IMR-90 (cell line): ENCODE measurements around the gene NOXA1. TPM values are rescaled to one million over a fixed set of nuclear protein-coding genes. Genes with fewer than 3 reads are reported as not detected.

Experiments used
- ATAC-seq: fragments of 200-7000 bp; cut with Tn5 transposase; 2 replicates; pipeline ENCODE4 v1.9.1; 2020; ENCODE audit warnings: low read depth, mild to moderate bottlenecking, moderate library complexity
- BruUV-seq: library from RNA; stranded (reverse); fragments of 400-500 nt; replicated peaks from 2 replicates; lab custom pipeline; 2021; lab: Mats Ljungman, UMichigan
- CTCF ChIA-PET: fragments of 300-600 bp; formaldehyde crosslinking; extraction: SDS; loops from one replicate; lab custom pipeline; 2021; ENCODE audit warnings: antibody characterized with exemption; lab: Yijun Ruan, JAX
- POLR2A ChIA-PET: fragments of 300-600 bp; sonication (Branson Sonifier 250); formaldehyde crosslinking; loops from one replicate; lab custom pipeline; 2022; ENCODE audit warnings: antibody characterized with exemption; ENCODE audit not compliant: unreplicated experiment; lab: Charles Lee
- DNase-seq: peaks from one replicate; pipeline ENCODE4 v3.0.0; 2013
- H2AFZ ChIP-seq: replicated peaks from 2 replicates; pipeline ENCODE3; 2013; ENCODE audit warnings: low read length, mild to moderate bottlenecking; ENCODE audit not compliant: poor library complexity
- H2AK5ac ChIP-seq: 2 replicates; pipeline ENCODE4 v1.6.1; 2013; ENCODE audit warnings: low read depth, low read length, inconsistent platforms
- H2AK9ac ChIP-seq: replicated peaks from 2 replicates; pipeline ENCODE3; 2013; ENCODE audit warnings: mild to moderate bottlenecking, low read depth, low read length, moderate library complexity; ENCODE audit not compliant: poor library complexity
- H2BK120ac ChIP-seq: 2 replicates; pipeline ENCODE4 v1.6.1; 2013; ENCODE audit warnings: low read depth, low read length, inconsistent platforms
- H2BK15ac ChIP-seq: 3 replicates; pipeline ENCODE4 v1.6.1; 2013; ENCODE audit warnings: low read depth, low read length, inconsistent platforms
- H2BK20ac ChIP-seq: 2 replicates; pipeline ENCODE4 v1.6.1; 2013; ENCODE audit warnings: low read depth, mild to moderate bottlenecking, inconsistent platforms, low read length, moderate library complexity
- H2BK5ac ChIP-seq: 2 replicates; pipeline ENCODE4 v1.6.1; 2013; ENCODE audit warnings: mild to moderate bottlenecking, low read depth, low read length, inconsistent platforms; ENCODE audit not compliant: poor library complexity, severe bottlenecking
- H3K14ac ChIP-seq: replicated peaks from 2 replicates; pipeline ENCODE4 v1.6.1; 2013; ENCODE audit warnings: low read depth, low read length, inconsistent platforms
- H3K18ac ChIP-seq: 2 replicates; pipeline ENCODE4 v1.6.1; 2013; ENCODE audit warnings: low read depth, low read length, control low read depth
- H3K23ac ChIP-seq: 2 replicates; pipeline ENCODE4 v1.6.1; 2013; ENCODE audit warnings: low read depth, low read length, inconsistent platforms
- H3K27ac ChIP-seq: 2 replicates; pipeline ENCODE4 v1.5.1; 2013; ENCODE audit warnings: mild to moderate bottlenecking, control low read depth, low read length; ENCODE audit not compliant: insufficient read depth
- H3K27me3 ChIP-seq: 2 replicates; pipeline ENCODE4 v1.6.1; 2013; ENCODE audit warnings: low read length; ENCODE audit not compliant: control insufficient read depth, insufficient read depth
- H3K36me3 ChIP-seq: 2 replicates; pipeline ENCODE4 v1.6.1; 2013; ENCODE audit warnings: low read length, mixed read lengths; ENCODE audit not compliant: control insufficient read depth, insufficient read depth
- H3K4ac ChIP-seq: 2 replicates; pipeline ENCODE4 v1.6.1; 2013; ENCODE audit warnings: low read depth, low read length, inconsistent platforms
- H3K4me1 ChIP-seq: 2 replicates; pipeline ENCODE4 v1.6.1; 2013; ENCODE audit warnings: low read length, mixed read lengths; ENCODE audit not compliant: control insufficient read depth, insufficient read depth
- H3K4me2 ChIP-seq: 2 replicates; pipeline ENCODE4 v1.6.1; 2013; ENCODE audit warnings: low read depth, mild to moderate bottlenecking, control low read depth, low read length, moderate library complexity
- H3K4me3 ChIP-seq: 2 replicates; pipeline ENCODE4 v1.5.1; 2013; ENCODE audit warnings: low read depth, mild to moderate bottlenecking, control low read depth, low read length, moderate library complexity; ENCODE audit not compliant: insufficient read depth
- H3K56ac ChIP-seq: 2 replicates; pipeline ENCODE4 v1.6.1; 2013; ENCODE audit warnings: low read length, inconsistent platforms; ENCODE audit not compliant: insufficient read depth; ENCODE audit errors: extremely low read depth
- H3K79me1 ChIP-seq, 2 experiments: 2 replicates each; pipeline ENCODE4 v1.6.1; 2013; ENCODE audit warnings: low read length in 2 of 2, inconsistent platforms in 1 of 2, low read depth in 1 of 2
- H3K9ac ChIP-seq: 2 replicates; pipeline ENCODE4 v1.6.1; 2013; ENCODE audit warnings: low read depth, low read length, control low read depth
- H3K9me1 ChIP-seq: 2 replicates; pipeline ENCODE4 v1.6.1; 2013; ENCODE audit warnings: low read length, inconsistent platforms; ENCODE audit not compliant: insufficient read depth
- H3K9me3 ChIP-seq: 2 replicates; pipeline ENCODE4 v1.6.1; 2013; ENCODE audit warnings: low read length; ENCODE audit not compliant: control insufficient read depth, insufficient read depth
- H4K20me1 ChIP-seq: 2 replicates; pipeline ENCODE4 v1.6.1; 2013; ENCODE audit warnings: low read length, inconsistent platforms; ENCODE audit not compliant: insufficient read depth
- H4K5ac ChIP-seq: 2 replicates; pipeline ENCODE4 v1.6.1; 2013; ENCODE audit warnings: mild to moderate bottlenecking, low read depth, low read length, control low read depth
- H4K8ac ChIP-seq, 2 experiments: 2 replicates each; pipeline ENCODE4 v1.6.1; 2013; ENCODE audit warnings: low read depth in 2 of 2, low read length in 2 of 2, control low read depth in 1 of 2, inconsistent platforms in 1 of 2
- H4K91ac ChIP-seq: 2 replicates; pipeline ENCODE4 v1.6.1; 2013; ENCODE audit warnings: low read depth, low read length, inconsistent platforms; ENCODE audit not compliant: insufficient read depth
- BHLHE40 ChIP-seq: fragments of 150-350 bp; IDR thresholded peaks from 2 replicates; pipeline ENCODE4 v1.6.1; 2016; ENCODE audit warnings: mild to moderate bottlenecking, low read depth, low read length
- CEBPB ChIP-seq: IDR thresholded peaks from 2 replicates; pipeline ENCODE4 v1.6.1; 2012; ENCODE audit warnings: low read depth, low read length, improper control_type of control experiment
- CHD1 ChIP-seq: IDR thresholded peaks from 2 replicates; pipeline ENCODE4 v1.6.1; 2012; ENCODE audit warnings: low read depth, low read length, improper control_type of control experiment
- FOS ChIP-seq: fragments of 150-350 bp; IDR thresholded peaks from 2 replicates; pipeline ENCODE4 v1.6.1; 2016; ENCODE audit warnings: low read depth, low read length
- MAFK ChIP-seq: IDR thresholded peaks from 2 replicates; pipeline ENCODE4 v1.6.1; 2012; ENCODE audit warnings: low read depth, low read length, improper control_type of control experiment
- MAZ ChIP-seq: IDR thresholded peaks from 2 replicates; pipeline ENCODE4 v1.6.1; 2012; ENCODE audit warnings: low read depth, mild to moderate bottlenecking, low read length, improper control_type of control experiment, moderate library complexity, borderline replicate concordance
- MXI1 ChIP-seq: IDR thresholded peaks from 2 replicates; pipeline ENCODE4 v1.6.1; 2012; ENCODE audit warnings: low read depth, mild to moderate bottlenecking, low read length, moderate library complexity, borderline replicate concordance
- NFE2L2 ChIP-seq: fragments of 150-350 bp; IDR thresholded peaks from 2 replicates; pipeline ENCODE4 v1.6.1; 2016; ENCODE audit warnings: low read depth, mild to moderate bottlenecking, low read length
- POLR2A ChIP-seq: IDR thresholded peaks from 2 replicates; pipeline ENCODE4 v1.6.1; 2012; ENCODE audit warnings: mild to moderate bottlenecking, low read depth, low read length
- RAD21 ChIP-seq: IDR thresholded peaks from 2 replicates; pipeline ENCODE4 v1.6.1; 2012; ENCODE audit warnings: low read length, improper control_type of control experiment
- RCOR1 ChIP-seq: IDR thresholded peaks from 2 replicates; pipeline ENCODE4 v1.6.1; 2012; ENCODE audit warnings: mild to moderate bottlenecking, low read length, improper control_type of control experiment; ENCODE audit not compliant: insufficient replicate concordance
- RFX5 ChIP-seq: IDR thresholded peaks from 2 replicates; pipeline ENCODE4 v1.8.0; 2012; ENCODE audit warnings: low read depth, mild to moderate bottlenecking, low read length, moderate library complexity
- SMC3 ChIP-seq: fragments of 150-350 bp; IDR thresholded peaks from 2 replicates; pipeline ENCODE4 v1.6.1; 2016; ENCODE audit warnings: low read depth, mild to moderate bottlenecking, antibody characterized with exemption, low read length, moderate library complexity
- WGBS, 2 experiments: methylation state at CpG; one replicate each; pipeline versions ENCODE4 v1.1.5 to v1.1.7; 2013; ENCODE audit warnings: missing lambda C conversion rate in 2 of 2; ENCODE audit not compliant: insufficient read length in 1 of 2; ENCODE audit errors: extremely low coverage in 2 of 2; 5-methylcytosine and 5-hydroxymethylcytosine counted together
- dilution Hi-C: fragments of 300-500 bp; cut with HindIII; formaldehyde crosslinking; loops from one replicate; pipeline ENCODE4 v1.14.3; 2018; ENCODE audit warnings: low sequenced_read_pairs; ENCODE audit not compliant: unreplicated experiment
- in situ Hi-C: fragments of 300-500 bp; cut with MboI; formaldehyde crosslinking; loops from 3 replicates; pipeline ENCODE4 v1.14.3; 2019; ENCODE audit warnings: low sequenced_read_pairs, inconsistent platforms, mixed read lengths
- intact Hi-C: fragments of 100-400 bp; cut with micrococcal nuclease; formaldehyde crosslinking; loops from 2 replicates; pipeline ENCODE4 v1.10.0; 2022
- polyA plus RNA-seq, 3 experiments: library from polyadenylated mRNA; depleted of rRNA; stranded (reverse); fragments of >200 nt; gene quantifications; 2 replicates each; pipeline ENCODE4 v1.2.3, GENCODE V29; 2012; ENCODE audit warnings: low replicate concordance in 1 of 3
- total RNA-seq: library from RNA; depleted of rRNA; stranded (reverse); fragments of >200 nt; gene quantifications from 2 replicates; pipeline ENCODE4 v1.2.3, GENCODE V29; 2012
- TF ChIP-seq, protein P1 (sequence below): conservative IDR thresholded peaks from 2 replicates; pipeline ENCODE4 v1.5.1; 2012; ENCODE audit warnings: mild to moderate bottlenecking, low read depth, low read length, improper control_type of control experiment
- TF ChIP-seq, protein P2 (sequence below): fragments of 150-350 bp; IDR thresholded peaks from 2 replicates; pipeline ENCODE4 v1.6.1; 2016; ENCODE audit warnings: low read depth, mild to moderate bottlenecking, low read length, moderate library complexity, borderline replicate concordance
- TF ChIP-seq, protein P3 (sequence below): fragments of 150-350 bp; IDR thresholded peaks from 2 replicates; pipeline ENCODE4 v1.6.1; 2017; ENCODE audit warnings: mild to moderate bottlenecking, antibody characterized with exemption, low read length, low read depth

Gene NOXA1
- total and polyA plus RNA-seq, 2 of the 4 experiments (the other 2 are of a cell fraction), result 0.17 TPM; not detected in 1

DNA sequence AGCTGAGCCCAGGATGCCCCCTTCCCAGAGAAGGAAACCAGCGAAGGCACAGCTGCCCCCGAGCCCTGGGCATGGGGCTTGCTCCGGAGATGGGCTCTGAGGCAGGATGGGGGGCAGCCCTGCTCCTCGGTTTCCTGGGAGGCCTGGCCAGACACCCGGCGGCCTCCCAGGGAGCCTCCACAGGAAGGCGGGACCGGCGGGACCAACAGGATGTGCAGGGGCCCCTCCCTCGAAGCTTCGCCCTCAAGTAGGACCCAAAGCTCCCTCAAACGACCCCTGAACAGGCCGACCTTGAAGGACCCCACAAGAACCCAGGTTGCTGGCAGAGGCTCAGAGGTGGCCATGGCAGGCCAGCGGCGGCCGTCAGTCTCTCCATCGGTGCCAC lies 11.9 kb upstream of the NOXA1 start:
- H2BK15ac ChIP-seq, result peak overlapping the region; percentile 49; the same call in 1 of the 3 replicates
- ChIA-PET POLR2A (no interaction called here), CTCF (no interaction called here)
- TF ChIP-seq, protein P1, sequence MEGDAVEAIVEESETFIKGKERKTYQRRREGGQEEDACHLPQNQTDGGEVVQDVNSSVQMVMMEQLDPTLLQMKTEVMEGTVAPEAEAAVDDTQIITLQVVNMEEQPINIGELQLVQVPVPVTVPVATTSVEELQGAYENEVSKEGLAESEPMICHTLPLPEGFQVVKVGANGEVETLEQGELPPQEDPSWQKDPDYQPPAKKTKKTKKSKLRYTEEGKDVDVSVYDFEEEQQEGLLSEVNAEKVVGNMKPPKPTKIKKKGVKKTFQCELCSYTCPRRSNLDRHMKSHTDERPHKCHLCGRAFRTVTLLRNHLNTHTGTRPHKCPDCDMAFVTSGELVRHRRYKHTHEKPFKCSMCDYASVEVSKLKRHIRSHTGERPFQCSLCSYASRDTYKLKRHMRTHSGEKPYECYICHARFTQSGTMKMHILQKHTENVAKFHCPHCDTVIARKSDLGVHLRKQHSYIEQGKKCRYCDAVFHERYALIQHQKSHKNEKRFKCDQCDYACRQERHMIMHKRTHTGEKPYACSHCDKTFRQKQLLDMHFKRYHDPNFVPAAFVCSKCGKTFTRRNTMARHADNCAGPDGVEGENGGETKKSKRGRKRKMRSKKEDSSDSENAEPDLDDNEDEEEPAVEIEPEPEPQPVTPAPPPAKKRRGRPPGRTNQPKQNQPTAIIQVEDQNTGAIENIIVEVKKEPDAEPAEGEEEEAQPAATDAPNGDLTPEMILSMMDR, result no peak
- TF ChIP-seq NFE2L2 (no peak), CEBPB (no peak), BHLHE40 (no peak), MAZ (no peak), SMC3 (no peak), CHD1 (no peak), MAFK (no peak), FOS (no peak), RAD21 (no peak), RFX5 (no peak), POLR2A (no peak), RCOR1 (no peak), MXI1 (no peak)
- TF ChIP-seq, protein P2, sequence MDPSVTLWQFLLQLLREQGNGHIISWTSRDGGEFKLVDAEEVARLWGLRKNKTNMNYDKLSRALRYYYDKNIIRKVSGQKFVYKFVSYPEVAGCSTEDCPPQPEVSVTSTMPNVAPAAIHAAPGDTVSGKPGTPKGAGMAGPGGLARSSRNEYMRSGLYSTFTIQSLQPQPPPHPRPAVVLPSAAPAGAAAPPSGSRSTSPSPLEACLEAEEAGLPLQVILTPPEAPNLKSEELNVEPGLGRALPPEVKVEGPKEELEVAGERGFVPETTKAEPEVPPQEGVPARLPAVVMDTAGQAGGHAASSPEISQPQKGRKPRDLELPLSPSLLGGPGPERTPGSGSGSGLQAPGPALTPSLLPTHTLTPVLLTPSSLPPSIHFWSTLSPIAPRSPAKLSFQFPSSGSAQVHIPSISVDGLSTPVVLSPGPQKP, result no peak
- TF ChIP-seq, protein P3, sequence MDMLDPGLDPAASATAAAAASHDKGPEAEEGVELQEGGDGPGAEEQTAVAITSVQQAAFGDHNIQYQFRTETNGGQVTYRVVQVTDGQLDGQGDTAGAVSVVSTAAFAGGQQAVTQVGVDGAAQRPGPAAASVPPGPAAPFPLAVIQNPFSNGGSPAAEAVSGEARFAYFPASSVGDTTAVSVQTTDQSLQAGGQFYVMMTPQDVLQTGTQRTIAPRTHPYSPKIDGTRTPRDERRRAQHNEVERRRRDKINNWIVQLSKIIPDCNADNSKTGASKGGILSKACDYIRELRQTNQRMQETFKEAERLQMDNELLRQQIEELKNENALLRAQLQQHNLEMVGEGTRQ, result no peak
- no peak overlapping the region for H3K9ac ChIP-seq
- H4K8ac ChIP-seq, result peak overlapping the region in 1 of 2 experiments; percentile 55; a peak in 2 of 4 replicates
- H3K4me3 ChIP-seq, result no peak overlapping the region
- dilution Hi-C loops, result no loop called here
- no TSS peak for BruUV-seq
- H3K4me1 ChIP-seq, result peaks cover 28% of the 10 kb centered on the region
- intact Hi-C loops, result no loop called here
- H4K91ac ChIP-seq, result peak overlapping the region; percentile 88
- peak overlapping the region; percentile 73 for H2BK120ac ChIP-seq
- no peaks in the 10 kb centered on the region for H4K20me1 ChIP-seq
- no peaks in the 10 kb centered on the region for H3K36me3 ChIP-seq
- peaks cover 12% of the 10 kb centered on the region for H3K9me1 ChIP-seq
- H3K56ac ChIP-seq, result no peak overlapping the region
- H3K27ac ChIP-seq, result peak overlapping the region; percentile 66
- H2AFZ ChIP-seq, result peak overlapping the region; percentile 40
- DNase-seq (no peak), ATAC-seq (no peak)
- peak overlapping the region; percentile 90 for H3K4ac ChIP-seq
- H2AK5ac ChIP-seq, result peak overlapping the region; percentile 86
- peak overlapping the region; percentile 40; the same call in 1 of the 2 replicates for H3K4me2 ChIP-seq
- peak overlapping the region; percentile 80 for H2BK20ac ChIP-seq
- H3K18ac ChIP-seq, result peak overlapping the region; percentile 56; the same call in 1 of the 2 replicates
- peak overlapping the region; percentile 50 for H3K14ac ChIP-seq
- peak overlapping the region; percentile 49 for H2BK5ac ChIP-seq
- H3K27me3 ChIP-seq, result no peaks in the 10 kb centered on the region
- peak overlapping the region; percentile 31; the same call in 1 of the 2 replicates for H3K23ac ChIP-seq
- peak overlapping the region; percentile 77 for H2AK9ac ChIP-seq
- peak overlapping the region; percentile 72 for H4K5ac ChIP-seq
- in situ Hi-C loops, result no loop called here
- 55% methylated on average over 7 of the region's 17 CpGs; no CpG with 5 or more reads in 1 of the 2 experiments for WGBS, 2 experiments
- H3K9me3 ChIP-seq, result no peaks in the 10 kb centered on the region
- H3K79me1 ChIP-seq, result peaks cover 15 to 41% of the 10 kb centered on the region in 2 experiments; a peak in 3 of 4 replicates
